ENCODE measurements around the gene DBX1.

DNA sequence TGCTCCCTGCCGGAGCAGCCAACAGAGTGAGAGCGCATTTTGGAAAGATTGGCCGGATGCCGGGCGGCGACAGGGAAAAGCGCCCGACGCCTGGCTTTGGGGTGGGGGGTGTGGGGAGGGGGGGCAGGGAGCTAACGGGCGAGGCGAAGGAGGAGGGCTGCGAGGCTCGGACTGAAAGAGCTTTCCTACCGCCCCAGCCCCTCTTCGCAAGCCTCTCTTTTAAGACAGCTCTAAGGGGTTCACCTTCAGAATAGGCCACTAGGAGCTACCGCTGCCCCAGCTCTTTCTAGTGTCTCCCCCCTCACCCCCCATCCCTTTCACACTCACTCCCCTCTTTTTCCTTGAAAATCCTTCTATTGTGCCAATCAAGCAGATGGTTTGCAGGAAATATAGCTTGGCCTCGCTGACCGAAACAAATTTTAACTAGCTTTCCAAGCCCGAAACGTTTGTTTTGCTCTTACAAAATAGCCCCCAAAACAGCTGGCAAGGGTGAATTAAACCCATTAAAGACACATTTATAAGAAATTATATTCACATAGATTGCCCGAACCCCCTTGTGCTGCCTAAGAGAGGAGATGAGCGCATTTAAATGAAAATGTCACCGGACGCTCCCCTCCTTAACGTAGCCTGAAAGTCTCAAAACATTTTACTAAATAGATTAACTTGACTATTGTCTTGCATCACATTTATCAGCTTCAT is 3.7 kb upstream of the DBX1 start:
- TF ChIP-seq TARDBP (IDR thresholded peaks at IDR 0.05) (no peak), FOXA1 (IDR thresholded peaks at IDR 0.05) (no peak), NFRKB (IDR thresholded peaks at IDR 0.05) (no peak), BHLHE40 (IDR thresholded peaks at IDR 0.05; ENCODE audit: borderline replicate concordance) (no peak), HDGF (IDR thresholded peaks at IDR 0.05; ENCODE audit: borderline replicate concordance) (no peak), SUZ12 (IDR thresholded peaks at IDR 0.05) (no peak), LEF1 (IDR thresholded peaks at IDR 0.05; ENCODE audit: borderline replicate concordance) (no peak), FOXM1 (IDR thresholded peaks at IDR 0.05; ENCODE audit: borderline replicate concordance) (no peak), ELF4 (IDR thresholded peaks at IDR 0.05) (no peak), ZNF384 (IDR thresholded peaks at IDR 0.05) (no peak), ARNT (IDR thresholded peaks at IDR 0.05) (no peak)

Measured in HEK293T (cell line).